ENCODE results near the gene MKNK1.

Gene MKNK1

GRCh38 chr1:46557403-46557802 is 46.7 kb downstream of the MKNK1 start:
- DNase-seq = no peak

DNA sequence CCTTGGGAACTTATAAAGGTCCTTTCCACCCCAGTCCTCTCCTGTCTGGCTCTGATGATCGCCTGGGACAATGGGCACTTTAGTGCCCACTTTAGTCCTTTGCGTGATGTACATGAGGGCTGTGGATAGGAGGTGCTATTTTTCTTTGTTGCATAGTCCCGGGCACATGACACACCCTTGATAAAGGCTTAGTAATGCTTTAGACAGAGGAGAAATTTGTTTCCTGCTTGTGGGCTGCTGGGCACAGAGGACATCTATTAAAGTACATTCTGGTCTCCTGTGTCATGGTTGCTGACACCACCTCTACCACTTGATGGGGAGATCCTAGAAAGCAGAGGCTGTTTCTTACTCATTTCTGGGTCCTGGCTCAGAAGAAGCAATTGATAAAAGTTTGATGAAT is 47.2 kb downstream of the MKNK1 start:
- DNase-seq = no peak

DNA sequence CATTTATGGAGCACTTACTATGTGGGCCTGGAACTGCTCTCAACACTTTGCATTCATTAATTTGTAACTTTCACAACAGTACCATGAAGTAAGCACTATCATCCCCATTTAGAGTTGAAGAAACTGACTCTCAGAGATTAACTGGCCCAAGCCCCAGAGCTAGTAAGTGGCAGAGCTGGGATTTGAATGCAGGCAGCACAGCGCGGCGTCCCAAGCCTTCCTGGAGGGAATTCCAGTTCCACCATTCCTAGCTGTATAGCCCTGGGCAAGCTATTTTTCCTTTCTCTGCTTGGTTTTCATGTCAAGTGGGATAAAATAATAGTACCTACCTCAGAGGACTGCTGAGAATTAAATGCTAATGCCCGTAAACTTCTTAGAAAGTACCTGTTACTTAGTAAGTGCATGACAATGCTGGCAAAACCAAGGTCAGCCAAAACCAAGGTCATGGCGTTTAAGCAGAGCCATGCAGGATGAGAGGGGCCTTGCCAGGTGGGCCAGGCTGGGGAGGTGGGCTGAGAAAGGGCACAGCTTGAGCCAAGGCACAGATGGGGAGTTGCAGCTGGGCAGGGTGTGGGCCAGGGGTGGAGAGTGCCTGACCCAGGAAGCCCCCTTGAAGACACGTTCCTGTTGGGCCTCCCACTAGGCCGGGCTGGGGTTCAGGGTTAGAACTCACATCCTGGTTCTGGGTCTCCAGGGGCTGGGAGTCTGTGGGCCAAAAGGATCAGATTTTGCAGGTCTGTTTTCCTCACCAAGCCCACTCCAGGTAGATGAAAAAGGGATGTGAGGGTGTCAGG is 48.0 kb downstream of the MKNK1 start:
- no peak for DNase-seq

DNA sequence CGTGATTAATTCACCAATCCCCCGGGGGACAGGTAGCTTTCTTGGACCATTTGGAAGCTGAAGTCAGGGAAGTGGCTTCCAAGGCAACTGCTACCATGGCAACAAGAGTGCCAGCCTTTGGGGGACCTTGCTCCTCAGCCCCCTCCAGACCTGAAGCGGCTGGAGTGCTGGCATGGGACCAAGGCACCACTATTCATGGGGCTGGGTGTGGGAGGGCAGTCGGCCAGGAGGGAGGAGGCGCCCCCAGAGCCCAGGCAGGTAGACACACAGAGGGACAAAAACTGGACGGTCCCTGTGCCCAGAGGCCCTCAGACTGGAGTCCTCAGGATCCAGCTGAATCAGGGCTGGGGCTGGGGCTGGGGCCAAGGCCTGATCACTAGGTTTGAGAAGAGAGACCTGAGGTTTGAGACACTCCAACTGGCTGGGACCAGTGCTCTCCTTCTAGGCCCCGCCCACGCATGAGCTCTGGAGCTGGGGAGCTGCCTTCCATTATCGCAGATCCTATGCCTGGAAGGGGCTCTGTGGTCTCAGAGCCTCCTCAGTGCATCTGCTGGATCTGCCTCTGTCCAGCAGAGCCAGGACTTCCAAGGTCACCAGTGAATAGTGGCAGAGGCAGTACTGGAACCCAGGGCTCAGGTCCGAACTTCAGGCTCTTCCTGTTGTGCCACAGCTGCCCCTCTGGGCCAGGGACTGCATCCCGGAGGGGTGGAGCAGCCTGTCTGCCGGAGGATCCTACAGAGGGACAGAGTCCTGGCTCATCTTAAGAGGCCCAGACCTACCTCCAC is 49.3 kb downstream of the MKNK1 start:
- DNase-seq = no peak

- DNase-seq = no peak
Observed at GRCh38 chr1:46554236-46554596, 49.9 kb downstream of the MKNK1 start.

GRCh38 chr1:46553506-46553905 is 50.6 kb downstream of the MKNK1 start:
- DNase-seq = no peak

- DNase-seq = no peak
Observed at GRCh38 chr1:46552357-46553237, 51.5 kb downstream of the MKNK1 start.

DNA sequence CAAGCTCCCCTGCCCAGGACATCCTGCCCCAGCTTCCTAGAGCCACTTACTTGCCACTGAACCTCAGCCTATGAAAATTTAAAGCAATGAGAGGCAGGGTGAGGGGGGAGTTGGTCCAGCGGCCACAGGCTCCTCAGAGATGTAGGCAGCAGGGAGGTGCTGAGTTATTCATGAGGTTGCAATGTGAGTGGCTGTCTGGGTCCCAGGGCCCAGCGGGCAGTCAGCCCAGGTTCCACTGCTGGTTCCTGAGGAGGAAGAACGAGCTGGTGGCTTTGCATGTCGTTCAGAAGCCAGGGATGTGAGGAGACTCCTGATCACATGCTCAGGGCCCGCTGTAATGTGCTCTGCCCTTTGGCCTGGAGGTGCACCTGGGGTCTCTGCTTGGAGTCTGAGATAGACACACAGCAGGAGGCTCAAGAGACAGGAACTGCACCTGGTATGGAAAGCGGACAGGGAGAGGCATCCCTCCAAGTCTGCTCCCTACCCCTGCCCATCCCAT is 52.4 kb downstream of the MKNK1 start, which contains the start of gene KNCN:
KNCN (minus strand) TSS at position 51 of the 499 bp plus-strand sequence. CDS start 432 bp downstream, outside the sequence.
- no peak for DNase-seq

DNA sequence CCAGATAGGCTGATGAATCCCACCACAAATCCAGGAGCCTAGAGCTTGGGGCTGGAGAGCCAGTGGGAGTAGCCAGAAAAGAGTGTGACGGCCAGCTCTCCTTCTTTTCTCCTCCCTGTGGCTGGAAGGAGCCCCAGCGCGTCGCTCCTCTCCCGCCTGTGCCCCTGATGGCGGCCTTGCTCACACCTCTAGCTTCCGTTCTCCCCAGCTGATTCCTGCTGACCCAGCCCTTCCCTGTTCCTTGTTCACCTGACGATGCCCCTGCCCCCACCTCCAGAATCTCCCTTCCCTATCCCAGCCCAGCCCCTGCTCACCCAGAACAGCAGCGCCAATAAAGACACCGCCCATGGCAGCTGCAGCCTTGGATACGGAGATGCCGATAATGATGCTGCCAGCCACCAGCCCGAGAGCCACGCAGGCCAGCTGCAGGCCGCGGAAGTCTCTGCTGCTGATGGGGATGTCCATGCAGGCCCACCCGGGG is 53.3 kb downstream of the MKNK1 start:
- no peak for DNase-seq

GRCh38 chr1:46549697-46550681 is 54.1 kb downstream of the MKNK1 start:
- no peak for DNase-seq

- no peak for DNase-seq
Observed at GRCh38 chr1:46547481-46548383, 56.3 kb downstream of the MKNK1 start.

DNA sequence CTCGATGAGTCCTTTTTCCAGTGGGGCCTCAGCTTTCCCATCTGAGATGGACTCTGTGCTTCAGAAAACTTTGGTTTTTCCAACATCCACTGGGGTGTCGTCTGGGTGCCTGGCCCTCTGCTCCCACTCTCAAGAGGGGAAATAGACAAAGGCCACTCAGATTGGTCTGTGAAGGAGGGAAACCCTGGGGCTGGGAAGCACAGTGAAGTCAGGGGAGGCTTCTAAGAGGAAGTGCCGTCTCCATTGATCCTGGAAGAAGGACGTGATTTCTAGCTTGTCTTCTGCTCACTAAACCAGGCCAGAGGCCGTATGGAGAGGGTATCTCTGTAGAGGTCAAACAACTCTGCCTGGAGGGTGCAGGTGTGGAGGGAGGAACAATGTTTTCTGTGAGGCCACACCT is 57.9 kb downstream of the MKNK1 start:
- no peak for DNase-seq

- no peak for DNase-seq
Observed at GRCh38 chr1:46545784-46546183, 58.3 kb downstream of the MKNK1 start.

- no peak for DNase-seq
Observed at GRCh38 chr1:46544561-46545240, 59.4 kb downstream of the MKNK1 start.

GRCh38 chr1:46543761-46544560 is 60.1 kb downstream of the MKNK1 start:
- DNase-seq = no peak

- DNase-seq = no peak
Observed at GRCh38 chr1:46543382-46543760, 60.7 kb downstream of the MKNK1 start.

DNA sequence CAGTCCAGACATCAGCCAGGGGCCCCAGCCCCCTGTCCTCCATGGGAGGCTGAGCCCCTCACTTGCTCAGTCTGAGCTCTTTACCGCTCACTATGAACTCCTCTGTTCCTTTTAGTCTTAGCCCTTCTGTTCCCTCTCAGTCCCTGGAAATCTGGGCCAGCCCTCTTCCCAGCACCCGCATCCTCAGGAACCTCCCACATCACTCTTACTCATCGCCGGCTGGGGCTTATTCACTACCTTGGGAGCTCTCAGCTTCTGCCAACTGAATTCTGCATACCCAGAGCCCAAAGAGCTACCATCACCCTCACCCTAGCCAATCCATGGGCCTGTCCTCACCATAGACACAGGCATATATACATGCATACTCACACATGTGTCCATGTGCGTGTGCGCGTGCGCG is 64.1 kb downstream of the MKNK1 start:
- no peak for DNase-seq

DNA sequence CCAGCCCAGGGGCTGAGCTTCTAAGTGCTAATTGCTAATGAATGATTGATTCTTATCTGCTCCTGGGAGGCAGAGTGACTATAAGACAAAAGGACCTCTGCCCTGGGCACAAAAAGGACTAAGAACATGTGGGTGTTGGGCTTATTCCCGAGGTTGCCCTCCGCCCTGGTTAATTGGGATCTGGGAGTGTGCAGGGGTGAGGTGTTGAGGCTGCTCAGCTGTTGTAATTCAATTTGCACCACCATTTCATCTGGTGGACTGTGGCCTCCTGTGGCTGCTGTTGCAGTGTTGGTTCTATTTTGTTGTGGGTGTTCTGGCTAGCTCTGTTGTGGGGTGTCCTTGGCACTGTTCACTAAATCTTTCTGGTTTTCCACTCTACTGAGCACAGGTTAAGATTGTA is 65.9 kb downstream of the MKNK1 start:
- DNase-seq = no peak

- no peak for DNase-seq
Observed at GRCh38 chr1:46537651-46538050, 66.4 kb downstream of the MKNK1 start.
